Cardiac muscle cell (in vitro differentiated cells and primary cell): ENCODE results near the gene BCL3. TPM values are rescaled to one million over a fixed set of nuclear protein-coding genes. Genes with fewer than 3 reads are reported as not detected.

Experiments
- DNase-seq, 2 donors: peaks; one replicate each; pipeline versions ENCODE4 v3.0.0 to v3.0.0-alpha.2; 2010 to 2017; ENCODE audit warnings: low read depth in 1 of 2, low spot score in 1 of 2
- H3K27ac ChIP-seq: fragments of 200-600 bp; sonication (generic); 2 replicates; pipeline ENCODE4 v1.5.1; 2016
- H3K27me3 ChIP-seq: fragments of 200-600 bp; sonication (generic); 2 replicates; pipeline ENCODE4 v1.6.0; 2016; ENCODE audit warnings: control low read depth
- H3K36me3 ChIP-seq: fragments of 200-600 bp; sonication (generic); 2 replicates; pipeline ENCODE4 v1.5.1; 2016; ENCODE audit warnings: control low read depth
- H3K4me1 ChIP-seq: fragments of 200-600 bp; sonication (generic); 2 replicates; pipeline ENCODE4 v1.8.1; 2017; ENCODE audit warnings: low read depth, mild to moderate bottlenecking, mixed run types
- H3K4me3 ChIP-seq: fragments of 200-600 bp; sonication (generic); 2 replicates; pipeline ENCODE4 v1.5.1; 2016; ENCODE audit warnings: mild to moderate bottlenecking
- H3K9me3 ChIP-seq: fragments of 200-600 bp; sonication (generic); 2 replicates; pipeline ENCODE4 v1.5.1; 2017; ENCODE audit warnings: low read depth, mild to moderate bottlenecking, control low read depth
- polyA plus RNA-seq: library from polyadenylated mRNA; unstranded; fragments of >200 nt; fragmentation: Nextera tagmentation; extraction: Ambion mirVana; gene quantifications from 2 replicates; pipeline ENCODE4 v1.2.1, GENCODE V29; 2016
- total RNA-seq: library from RNA; depleted of rRNA; stranded (reverse); fragments of >200 nt; gene quantifications from 2 replicates; pipeline ENCODE4 v1.2.3, GENCODE V29; 2016
- TF ChIP-seq, protein P1 (sequence below): IDR thresholded peaks from 2 replicates; pipeline ENCODE4 v1.5.1; 2012; ENCODE audit warnings: low read depth, mild to moderate bottlenecking, low read length

The BCL3 gene
- total and polyA plus RNA-seq, 2 experiments from 2014 or later = 12.4 to 15.3 TPM

DNA sequence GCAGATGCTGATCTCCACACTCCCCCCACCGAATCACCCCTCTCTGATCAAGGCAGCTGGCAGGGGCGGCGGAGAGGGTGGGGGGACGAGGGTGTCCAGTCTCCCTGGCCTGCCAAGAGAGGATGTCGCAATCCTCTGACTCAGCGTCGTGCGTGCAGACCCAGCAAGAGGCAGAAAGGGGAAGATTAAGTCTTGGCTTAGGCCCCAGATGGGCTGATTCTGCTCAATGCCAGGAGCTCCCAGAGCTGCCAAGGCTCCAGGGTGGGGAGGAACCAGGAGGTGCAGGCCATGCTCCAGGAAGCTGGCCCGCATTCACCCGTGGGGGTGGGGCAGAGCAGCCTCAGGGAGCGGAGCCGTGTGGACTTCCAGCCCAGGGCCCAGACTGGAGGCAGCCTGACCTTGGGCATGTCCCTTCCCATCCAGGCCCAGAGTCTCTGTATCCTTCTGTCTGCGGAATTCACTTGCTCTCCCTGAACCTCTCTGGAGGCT, 6.6 kb upstream of the BCL3 start:
- peaks cover 13% of the 10 kb centered on the region for H3K27me3 ChIP-seq
- TF ChIP-seq, protein P1, sequence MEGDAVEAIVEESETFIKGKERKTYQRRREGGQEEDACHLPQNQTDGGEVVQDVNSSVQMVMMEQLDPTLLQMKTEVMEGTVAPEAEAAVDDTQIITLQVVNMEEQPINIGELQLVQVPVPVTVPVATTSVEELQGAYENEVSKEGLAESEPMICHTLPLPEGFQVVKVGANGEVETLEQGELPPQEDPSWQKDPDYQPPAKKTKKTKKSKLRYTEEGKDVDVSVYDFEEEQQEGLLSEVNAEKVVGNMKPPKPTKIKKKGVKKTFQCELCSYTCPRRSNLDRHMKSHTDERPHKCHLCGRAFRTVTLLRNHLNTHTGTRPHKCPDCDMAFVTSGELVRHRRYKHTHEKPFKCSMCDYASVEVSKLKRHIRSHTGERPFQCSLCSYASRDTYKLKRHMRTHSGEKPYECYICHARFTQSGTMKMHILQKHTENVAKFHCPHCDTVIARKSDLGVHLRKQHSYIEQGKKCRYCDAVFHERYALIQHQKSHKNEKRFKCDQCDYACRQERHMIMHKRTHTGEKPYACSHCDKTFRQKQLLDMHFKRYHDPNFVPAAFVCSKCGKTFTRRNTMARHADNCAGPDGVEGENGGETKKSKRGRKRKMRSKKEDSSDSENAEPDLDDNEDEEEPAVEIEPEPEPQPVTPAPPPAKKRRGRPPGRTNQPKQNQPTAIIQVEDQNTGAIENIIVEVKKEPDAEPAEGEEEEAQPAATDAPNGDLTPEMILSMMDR = no peak
- no peak overlapping the region for H3K27ac ChIP-seq
- no peak overlapping the region for H3K4me3 ChIP-seq
- no peaks in the 10 kb centered on the region for H3K9me3 ChIP-seq
- H3K36me3 ChIP-seq = no peaks in the 10 kb centered on the region
- peak in 1 of 2 donors; percentile 100 for DNase-seq
- no peaks in the 10 kb centered on the region for H3K4me1 ChIP-seq

DNA sequence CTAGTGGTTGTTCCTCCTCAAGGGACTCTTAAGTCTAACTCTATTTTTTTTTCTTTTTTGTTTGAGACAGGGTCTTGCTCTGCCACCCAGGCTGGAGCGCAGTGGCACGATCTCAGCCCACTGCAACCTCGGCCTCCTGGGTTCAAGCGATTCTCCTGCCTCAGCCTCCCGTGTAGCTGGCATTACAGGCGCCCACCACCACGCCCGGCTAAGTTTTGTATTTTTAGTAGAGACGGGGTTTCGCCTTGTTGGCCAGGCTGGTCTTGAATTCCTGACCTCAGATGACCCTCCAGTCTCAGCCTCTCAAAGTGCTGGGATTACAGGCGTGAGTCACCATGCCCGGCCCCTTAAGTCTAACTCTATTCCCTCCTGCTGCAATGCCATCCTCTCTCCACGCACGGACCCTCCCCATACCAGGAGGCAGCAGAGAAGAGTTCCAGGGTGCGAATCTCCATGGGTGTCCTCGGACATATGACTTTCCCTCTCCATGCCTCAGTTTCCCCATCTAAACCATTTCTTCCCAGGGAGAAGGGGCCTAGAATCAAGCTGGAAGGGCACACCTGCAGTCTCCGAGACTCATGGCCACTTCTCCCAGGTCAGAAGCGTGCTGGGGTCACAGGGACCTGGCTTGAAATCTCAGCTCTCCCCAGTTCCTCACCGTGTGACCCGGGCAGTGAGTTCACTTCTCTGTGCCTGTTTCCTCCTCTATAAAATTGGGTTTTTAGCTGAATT, 6.0 kb upstream of the BCL3 start:
- DNase-seq = peak in 1 of 2 donors; percentile 69
- TF ChIP-seq, protein P1 = no peak
- Histone ChIP-seq H3K36me3 (no peaks in the 10 kb centered on the region), H3K4me1 (no peaks in the 10 kb centered on the region), H3K27me3 (peaks cover 15% of the 10 kb centered on the region), H3K4me3 (no peak overlapping the region), H3K27ac (no peak overlapping the region), H3K9me3 (no peaks in the 10 kb centered on the region)

DNA sequence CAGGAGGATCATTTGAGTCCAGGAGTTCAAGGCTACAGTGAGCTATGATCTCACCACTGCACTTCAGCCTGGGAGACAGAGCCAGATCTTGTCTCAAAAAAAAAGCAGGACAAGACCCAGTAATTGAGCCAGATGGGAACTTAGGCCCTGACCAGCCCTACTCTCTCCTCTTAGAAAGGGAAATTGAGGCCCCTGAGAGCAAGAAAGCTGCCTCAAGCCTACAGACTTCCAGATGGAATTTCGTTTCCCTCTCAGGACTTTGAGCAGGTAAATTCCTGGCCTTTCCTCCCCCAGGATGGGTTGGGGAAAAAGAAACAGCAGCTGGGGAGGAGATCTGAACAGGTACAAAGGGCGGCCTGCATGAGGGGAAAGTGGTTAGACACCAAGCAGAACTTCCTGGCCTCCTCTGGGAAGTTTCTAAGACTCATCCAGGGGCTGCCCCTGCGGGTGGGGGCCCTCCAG, 3.6 kb upstream of the BCL3 start:
- no peak overlapping the region for H3K27ac ChIP-seq
- no peaks in the 10 kb centered on the region for H3K36me3 ChIP-seq
- H3K27me3 ChIP-seq = peaks cover 15% of the 10 kb centered on the region

DNA sequence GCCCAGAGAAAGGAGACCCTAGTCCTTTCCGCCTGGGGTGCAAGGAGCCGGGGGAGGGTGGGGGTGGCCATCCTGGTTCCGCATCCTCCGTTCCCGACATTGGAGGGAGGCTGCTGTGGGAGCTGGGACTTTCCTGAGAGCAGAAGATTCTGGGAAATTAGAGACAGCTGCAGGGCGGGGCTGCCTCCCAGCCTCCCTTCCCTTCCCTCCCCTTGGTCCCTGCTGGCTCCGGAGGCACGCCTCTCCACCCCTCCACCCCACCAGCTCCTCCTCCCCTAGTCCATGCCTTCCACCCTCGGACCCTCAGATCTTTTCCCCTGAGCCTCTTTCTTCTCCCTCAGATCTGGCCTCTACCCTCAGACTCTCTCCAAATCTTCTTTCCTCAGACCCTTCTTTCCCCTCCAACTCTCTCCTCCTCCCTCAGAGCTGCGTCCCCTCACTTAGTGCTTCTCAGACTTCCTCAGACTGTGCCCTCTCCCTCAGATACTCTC, 3.1 kb upstream of the BCL3 start:
- no peak overlapping the region for H3K27ac ChIP-seq
- H3K9me3 ChIP-seq = no peaks in the 10 kb centered on the region
- H3K4me1 ChIP-seq = peaks cover 4% of the 10 kb centered on the region
- TF ChIP-seq, protein P1 = no peak
- H3K36me3 ChIP-seq = no peaks in the 10 kb centered on the region
- H3K4me3 ChIP-seq = no peak overlapping the region
- DNase-seq = peak in 1 of 2 donors; percentile 92
- peaks cover 15% of the 10 kb centered on the region for H3K27me3 ChIP-seq

More for the DNA sequence above, 3.6 kb upstream of the BCL3 start:
- Histone ChIP-seq H3K4me3 (no peak overlapping the region), H3K4me1 (peaks cover 4% of the 10 kb centered on the region), H3K9me3 (no peaks in the 10 kb centered on the region)
- TF ChIP-seq, protein P1 = no peak
- DNase-seq = no peak

DNA sequence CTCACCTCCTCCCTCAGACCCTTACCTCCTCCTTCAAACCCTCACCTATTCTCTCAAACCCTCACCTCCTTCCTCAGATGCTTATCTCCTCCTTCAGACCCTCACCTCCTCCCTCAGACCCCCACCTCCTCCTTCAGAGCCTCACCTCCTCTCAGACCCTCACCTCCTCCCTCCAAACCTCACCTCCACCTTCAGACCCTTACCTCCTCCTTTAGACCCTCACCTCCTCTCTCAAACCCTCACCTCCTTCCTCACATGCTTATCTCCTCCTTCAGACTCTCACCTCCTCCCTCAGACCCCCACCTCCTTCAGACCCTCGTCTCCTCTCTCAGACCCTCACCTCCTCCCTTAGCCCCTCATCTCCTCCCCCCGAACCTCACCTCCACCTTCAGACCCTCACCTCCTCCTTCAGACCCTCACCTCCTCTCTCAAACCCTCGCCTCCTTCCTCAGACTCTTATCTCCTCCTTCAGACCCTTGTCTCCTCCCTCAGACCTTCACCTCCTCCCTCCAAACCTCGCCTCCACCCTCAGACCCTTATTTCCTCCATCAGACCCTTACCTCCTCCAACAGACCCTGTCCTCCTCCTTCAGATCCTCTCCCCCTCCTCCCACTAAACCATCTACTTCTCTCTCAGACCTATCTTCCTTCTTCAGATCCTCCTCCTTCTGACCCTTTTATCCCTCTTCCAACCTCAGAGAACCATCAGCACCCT, 2.5 kb upstream of the BCL3 start:
- no peak overlapping the region for H3K27ac ChIP-seq
- TF ChIP-seq, protein P1 = no peak
- H3K27me3 ChIP-seq = peaks cover 15% of the 10 kb centered on the region
- H3K4me1 ChIP-seq = peaks cover 4% of the 10 kb centered on the region
- no peak for DNase-seq
- no peaks in the 10 kb centered on the region for H3K36me3 ChIP-seq
- no peak overlapping the region for H3K4me3 ChIP-seq
- no peaks in the 10 kb centered on the region for H3K9me3 ChIP-seq
